ENCODE measurements around the gene NUP85. TPM values are rescaled to one million over a fixed set of nuclear protein-coding genes. Genes with fewer than 3 reads are reported as not detected.
A peak's percentile ranks its signal among the peaks of the same experiment; 100 is the strongest.

The NUP85 gene
- total RNA-seq, 1 experiment from 2014 or later: 164 TPM

DNA sequence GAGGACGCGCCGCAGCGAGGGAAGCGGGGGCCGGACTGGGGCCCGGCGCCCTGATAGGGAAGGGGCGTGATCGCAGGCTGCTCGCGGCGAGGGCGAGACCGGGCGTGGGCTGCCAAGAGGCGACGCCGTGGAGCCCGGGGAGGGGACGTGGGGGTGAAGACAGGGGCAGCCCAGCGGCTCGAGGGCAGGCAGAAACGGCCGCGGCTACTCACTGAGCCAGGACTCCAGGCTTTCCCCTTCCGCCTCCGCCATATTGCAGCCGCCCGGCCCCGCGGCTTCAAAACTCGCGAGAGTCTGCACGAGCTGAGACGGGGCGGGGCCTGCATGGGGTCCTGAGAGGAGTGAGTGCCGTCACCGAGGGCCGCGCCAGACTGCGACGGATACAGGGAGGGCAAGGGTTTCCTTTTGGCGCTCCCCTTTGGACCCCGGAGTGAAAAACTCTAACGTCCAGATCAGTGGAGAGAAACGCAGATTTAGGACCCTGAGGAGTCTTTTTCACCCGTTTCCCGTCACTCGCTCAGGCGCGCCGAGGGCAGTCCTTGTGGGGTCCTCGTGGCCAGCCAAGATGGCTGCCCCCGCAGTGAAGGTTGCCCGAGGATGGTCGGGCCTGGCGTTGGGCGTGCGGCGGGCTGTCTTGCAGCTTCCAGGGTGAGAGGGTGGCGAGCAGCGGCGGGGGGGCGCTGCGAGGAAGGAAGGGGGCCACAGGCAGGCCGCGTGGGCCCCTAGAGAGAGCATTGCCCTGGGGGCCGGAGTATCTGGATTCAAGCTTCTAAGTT is 56.0 kb downstream of the NUP85 start, which contains the start of the genes GGA3 and MRPS7:
Gene GGA3 (minus strand): TSS at position 271 of the 776 bp plus-strand sequence. CDS start 19 bp downstream, at position 252.
Gene MRPS7 (plus strand): TSS at position 544 of the 776 bp plus-strand sequence. CDS start 22 bp downstream, at position 566.
- no peaks in the 10 kb centered on the region for H4K20me1 ChIP-seq (ENCODE audit: insufficient read depth)
- H3K4me1 ChIP-seq (ENCODE audit: control insufficient read depth in 1 of 2, insufficient read depth in 2 of 2, low read length in 2 of 2): peaks cover 17 to 21% of the 10 kb centered on the region in 2 experiments
- peak within 1 kb of the TSS; percentile 92 for H3K9ac ChIP-seq (ENCODE audit: low read length)
- H2AFZ ChIP-seq (ENCODE audit: low read depth, low read length, poor library complexity, severe bottlenecking): peak within 1 kb of the TSS; percentile 1
- intact Hi-C loops (cut with micrococcal nuclease): loop anchor here (1.0 to 10.0 kb wide), 2 partner anchors 56 to 147 kb away; partner anchors contain the start of gene NUP85
- peaks cover 18 to 33% of the 10 kb centered on the region in 2 experiments; a peak in 3 of 4 replicates for H3K36me3 ChIP-seq (ENCODE audit: control insufficient read depth in 1 of 2, insufficient read depth in 2 of 2, low read length in 2 of 2)
- no TSS peak for BruUV-seq (replicated peaks)
- CTCF ChIA-PET: interaction anchor here (1.0 to 5.8 kb wide), 8 partner anchors 9 to 255 kb away, joined by 3 to 42 read pairs (median 4); partner anchors contain the start of genes GRB2, MIF4GD, SLC25A19 and TSEN54
- DNase-seq (ENCODE audit: low read depth, low spot score) (peak; percentile 89), ATAC-seq (peak; percentile 95)
- H3K4me2 ChIP-seq (ENCODE audit: low read length): peak within 1 kb of the TSS; percentile 97
- RAD21 ChIA-PET (ENCODE audit: low non-redundant PET in 1 of 2, low total read pairs in 2 of 2, uncharacterized antibody in 2 of 2, unreplicated experiment in 2 of 2): interaction anchor here in 1 of 2 experiments (1.2 kb wide), 1 partner anchor 10 kb away, joined by 5 read pairs; the partner anchor contains the start of gene MIF4GD
- POLR2A ChIA-PET: interaction anchor here (0.6 to 3.1 kb wide), 9 partner anchors 9 to 489 kb away, joined by 3 to 29 read pairs (median 3); partner anchors contain the start of genes GRB2, MIF4GD, NUP85 and SLC25A19
- H3K9me2 ChIP-seq (ENCODE audit: insufficient read depth): no peaks in the 10 kb centered on the region
- peak within 1 kb of the TSS; percentile 80 for H3K27ac ChIP-seq (ENCODE audit: low read depth, low read length)
- H3K79me2 ChIP-seq (ENCODE audit: insufficient read depth, low read length): peaks cover 66% of the 10 kb centered on the region
- no peaks in the 10 kb centered on the region for H3K27me3 ChIP-seq (ENCODE audit: insufficient read depth, low read length)
- peak within 1 kb of the TSS; percentile 83 to 97 for H3K4me3 ChIP-seq (replicated peaks in 1 of 2; ENCODE audit: low read depth in 1 of 2, low read length in 2 of 2)
- H3K9me3 ChIP-seq (ENCODE audit: control insufficient read depth in 1 of 2, insufficient read depth in 1 of 2, low read depth in 1 of 2, low read length in 2 of 2): no peaks in the 10 kb centered on the region
- TF ChIP-seq EZH2 (IDR thresholded peaks at IDR 0.05) (no peak), POLR2AphosphoS5 (IDR thresholded peaks at IDR 0.05; ENCODE audit: low read depth, low read length) (peak; percentile 84), JUND (IDR thresholded peaks at IDR 0.05) (no peak), CEBPB (IDR thresholded peaks at IDR 0.05; ENCODE audit: low read depth) (no peak), ZFX (IDR thresholded peaks at IDR 0.05) (peak; percentile 92), SP1 (IDR thresholded peaks at IDR 0.05; ENCODE audit: low read depth) (peak; percentile 86), YY1 (IDR thresholded peaks at IDR 0.05; ENCODE audit: extremely low read depth, insufficient replicate concordance, low read depth, low read length) (peak; percentile 94), SIN3A (IDR thresholded peaks at IDR 0.05; ENCODE audit: low read depth) (peak; percentile 71), FOSL1 (IDR thresholded peaks at IDR 0.05; ENCODE audit: low read depth) (no peak; the same call in 1 of the 2 replicates), CBX3 (IDR thresholded peaks at IDR 0.05; ENCODE audit: low read depth) (0 out of 2 replicates have a peak, but pooled peaks have one; percentile 58), SRF (IDR thresholded peaks at IDR 0.05; ENCODE audit: low read depth) (no peak), POLR2A (IDR thresholded peaks at IDR 0.05; ENCODE audit: borderline replicate concordance, extremely low read depth, insufficient read depth, insufficient read length) (no peak), EGR1 (IDR thresholded peaks at IDR 0.05; ENCODE audit: low read depth) (0 out of 2 replicates have a peak, but pooled peaks have one; percentile 65)
- TF ChIP-seq, protein P1, sequence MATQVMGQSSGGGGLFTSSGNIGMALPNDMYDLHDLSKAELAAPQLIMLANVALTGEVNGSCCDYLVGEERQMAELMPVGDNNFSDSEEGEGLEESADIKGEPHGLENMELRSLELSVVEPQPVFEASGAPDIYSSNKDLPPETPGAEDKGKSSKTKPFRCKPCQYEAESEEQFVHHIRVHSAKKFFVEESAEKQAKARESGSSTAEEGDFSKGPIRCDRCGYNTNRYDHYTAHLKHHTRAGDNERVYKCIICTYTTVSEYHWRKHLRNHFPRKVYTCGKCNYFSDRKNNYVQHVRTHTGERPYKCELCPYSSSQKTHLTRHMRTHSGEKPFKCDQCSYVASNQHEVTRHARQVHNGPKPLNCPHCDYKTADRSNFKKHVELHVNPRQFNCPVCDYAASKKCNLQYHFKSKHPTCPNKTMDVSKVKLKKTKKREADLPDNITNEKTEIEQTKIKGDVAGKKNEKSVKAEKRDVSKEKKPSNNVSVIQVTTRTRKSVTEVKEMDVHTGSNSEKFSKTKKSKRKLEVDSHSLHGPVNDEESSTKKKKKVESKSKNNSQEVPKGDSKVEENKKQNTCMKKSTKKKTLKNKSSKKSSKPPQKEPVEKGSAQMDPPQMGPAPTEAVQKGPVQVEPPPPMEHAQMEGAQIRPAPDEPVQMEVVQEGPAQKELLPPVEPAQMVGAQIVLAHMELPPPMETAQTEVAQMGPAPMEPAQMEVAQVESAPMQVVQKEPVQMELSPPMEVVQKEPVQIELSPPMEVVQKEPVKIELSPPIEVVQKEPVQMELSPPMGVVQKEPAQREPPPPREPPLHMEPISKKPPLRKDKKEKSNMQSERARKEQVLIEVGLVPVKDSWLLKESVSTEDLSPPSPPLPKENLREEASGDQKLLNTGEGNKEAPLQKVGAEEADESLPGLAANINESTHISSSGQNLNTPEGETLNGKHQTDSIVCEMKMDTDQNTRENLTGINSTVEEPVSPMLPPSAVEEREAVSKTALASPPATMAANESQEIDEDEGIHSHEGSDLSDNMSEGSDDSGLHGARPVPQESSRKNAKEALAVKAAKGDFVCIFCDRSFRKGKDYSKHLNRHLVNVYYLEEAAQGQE (IDR thresholded peaks at IDR 0.05; ENCODE audit: low read depth): no peak
- TF ChIP-seq, protein P2, sequence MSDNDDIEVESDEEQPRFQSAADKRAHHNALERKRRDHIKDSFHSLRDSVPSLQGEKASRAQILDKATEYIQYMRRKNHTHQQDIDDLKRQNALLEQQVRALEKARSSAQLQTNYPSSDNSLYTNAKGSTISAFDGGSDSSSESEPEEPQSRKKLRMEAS (IDR thresholded peaks at IDR 0.05): peak; percentile 83
- TF ChIP-seq, protein P3, sequence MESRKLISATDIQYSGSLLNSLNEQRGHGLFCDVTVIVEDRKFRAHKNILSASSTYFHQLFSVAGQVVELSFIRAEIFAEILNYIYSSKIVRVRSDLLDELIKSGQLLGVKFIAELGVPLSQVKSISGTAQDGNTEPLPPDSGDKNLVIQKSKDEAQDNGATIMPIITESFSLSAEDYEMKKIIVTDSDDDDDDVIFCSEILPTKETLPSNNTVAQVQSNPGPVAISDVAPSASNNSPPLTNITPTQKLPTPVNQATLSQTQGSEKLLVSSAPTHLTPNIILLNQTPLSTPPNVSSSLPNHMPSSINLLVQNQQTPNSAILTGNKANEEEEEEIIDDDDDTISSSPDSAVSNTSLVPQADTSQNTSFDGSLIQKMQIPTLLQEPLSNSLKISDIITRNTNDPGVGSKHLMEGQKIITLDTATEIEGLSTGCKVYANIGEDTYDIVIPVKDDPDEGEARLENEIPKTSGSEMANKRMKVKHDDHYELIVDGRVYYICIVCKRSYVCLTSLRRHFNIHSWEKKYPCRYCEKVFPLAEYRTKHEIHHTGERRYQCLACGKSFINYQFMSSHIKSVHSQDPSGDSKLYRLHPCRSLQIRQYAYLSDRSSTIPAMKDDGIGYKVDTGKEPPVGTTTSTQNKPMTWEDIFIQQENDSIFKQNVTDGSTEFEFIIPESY (IDR thresholded peaks at IDR 0.05; ENCODE audit: extremely low read depth, insufficient replicate concordance, low read length): peak; percentile 97
- TF ChIP-seq, protein P4, sequence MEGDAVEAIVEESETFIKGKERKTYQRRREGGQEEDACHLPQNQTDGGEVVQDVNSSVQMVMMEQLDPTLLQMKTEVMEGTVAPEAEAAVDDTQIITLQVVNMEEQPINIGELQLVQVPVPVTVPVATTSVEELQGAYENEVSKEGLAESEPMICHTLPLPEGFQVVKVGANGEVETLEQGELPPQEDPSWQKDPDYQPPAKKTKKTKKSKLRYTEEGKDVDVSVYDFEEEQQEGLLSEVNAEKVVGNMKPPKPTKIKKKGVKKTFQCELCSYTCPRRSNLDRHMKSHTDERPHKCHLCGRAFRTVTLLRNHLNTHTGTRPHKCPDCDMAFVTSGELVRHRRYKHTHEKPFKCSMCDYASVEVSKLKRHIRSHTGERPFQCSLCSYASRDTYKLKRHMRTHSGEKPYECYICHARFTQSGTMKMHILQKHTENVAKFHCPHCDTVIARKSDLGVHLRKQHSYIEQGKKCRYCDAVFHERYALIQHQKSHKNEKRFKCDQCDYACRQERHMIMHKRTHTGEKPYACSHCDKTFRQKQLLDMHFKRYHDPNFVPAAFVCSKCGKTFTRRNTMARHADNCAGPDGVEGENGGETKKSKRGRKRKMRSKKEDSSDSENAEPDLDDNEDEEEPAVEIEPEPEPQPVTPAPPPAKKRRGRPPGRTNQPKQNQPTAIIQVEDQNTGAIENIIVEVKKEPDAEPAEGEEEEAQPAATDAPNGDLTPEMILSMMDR (IDR thresholded peaks at IDR 0.05 in 2 of 3, conservative IDR thresholded peaks at IDR 0.05 in 1 of 3; ENCODE audit: borderline replicate concordance in 1 of 3, insufficient read depth in 1 of 3, low read depth in 2 of 3, low read length in 2 of 3): no peak
- TF ChIP-seq, protein P5, sequence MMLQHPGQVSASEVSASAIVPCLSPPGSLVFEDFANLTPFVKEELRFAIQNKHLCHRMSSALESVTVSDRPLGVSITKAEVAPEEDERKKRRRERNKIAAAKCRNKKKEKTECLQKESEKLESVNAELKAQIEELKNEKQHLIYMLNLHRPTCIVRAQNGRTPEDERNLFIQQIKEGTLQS (IDR thresholded peaks at IDR 0.05): no peak
